GM23338 (cell line): ENCODE results near the gene SPATA9. TPM values are rescaled to one million over a fixed set of nuclear protein-coding genes. Genes with fewer than 3 reads are reported as not detected.

Experiments used
- ATAC-seq: fragments of 200-7000 bp; cut with Tn5 transposase; 3 replicates; pipeline ENCODE4 v1.9.1; 2020
- DNase-seq: peaks from one replicate; pipeline ENCODE4 v3.0.0-alpha.2; 2015; ENCODE audit warnings: low spot score
- H2AFZ ChIP-seq: fragments of 200-600 bp; sonication (generic); 2 replicates; pipeline ENCODE4 v1.8.0; 2016; ENCODE audit warnings: antibody characterized with exemption, mild to moderate bottlenecking, moderate library complexity
- H3F3A ChIP-seq: fragments of 200-600 bp; sonication (generic); replicated peaks from 2 replicates; pipeline ENCODE4 v1.8.0; 2017; ENCODE audit warnings: antibody characterized with exemption, mixed run types, low read depth
- H3K27ac ChIP-seq: fragments of 200-600 bp; sonication (generic); 2 replicates; pipeline ENCODE4 v1.6.1; 2016; ENCODE audit warnings: low read depth
- H3K27me3 ChIP-seq: fragments of 200-600 bp; sonication (generic); 2 replicates; pipeline ENCODE4 v1.8.0; 2016; ENCODE audit warnings: mild to moderate bottlenecking, mixed run types, moderate library complexity; ENCODE audit not compliant: insufficient read depth
- H3K36me3 ChIP-seq: fragments of 200-600 bp; sonication (generic); 2 replicates; pipeline ENCODE4 v1.8.0; 2016; ENCODE audit warnings: mild to moderate bottlenecking; ENCODE audit not compliant: insufficient read depth
- H3K4me1 ChIP-seq: fragments of 200-600 bp; sonication (generic); 2 replicates; pipeline ENCODE4 v1.8.0; 2016; ENCODE audit warnings: mild to moderate bottlenecking, moderate library complexity; ENCODE audit not compliant: insufficient read depth
- H3K4me2 ChIP-seq: fragments of 200-600 bp; sonication (generic); 2 replicates; pipeline ENCODE4 v1.7.1; 2017; ENCODE audit warnings: mixed run types
- H3K4me3 ChIP-seq: fragments of 200-600 bp; sonication (generic); 2 replicates; pipeline ENCODE4 v1.6.1; 2016; ENCODE audit warnings: mixed run types
- H3K79me2 ChIP-seq: fragments of 200-600 bp; sonication (generic); replicated peaks from 2 replicates; pipeline ENCODE4 v1.8.0; 2017; ENCODE audit warnings: mild to moderate bottlenecking; ENCODE audit not compliant: insufficient read depth
- H3K9me2 ChIP-seq: fragments of 200-600 bp; sonication (generic); 2 replicates; pipeline ENCODE4 v1.8.0; 2017; ENCODE audit not compliant: insufficient read depth
- H4K20me1 ChIP-seq: fragments of 200-600 bp; sonication (generic); replicated peaks from 2 replicates; pipeline ENCODE4 v1.8.0; 2017; ENCODE audit warnings: mild to moderate bottlenecking; ENCODE audit not compliant: insufficient read depth
- H3K27ac Mint-ChIP-seq: 2 replicates; pipeline ENCODE4 v1.8.0; 2020; ENCODE audit warnings: inconsistent platforms, mild to moderate bottlenecking, moderate library complexity, mixed read lengths
- H3K27me3 Mint-ChIP-seq: 3 replicates; pipeline ENCODE4 v1.8.0; 2022; ENCODE audit warnings: low read depth, mild to moderate bottlenecking, moderate library complexity, mixed read lengths, inconsistent platforms; ENCODE audit not compliant: insufficient read depth, poor library complexity
- H3K36me3 Mint-ChIP-seq: 3 replicates; pipeline ENCODE4 v1.8.0; 2021; ENCODE audit warnings: low read depth, mild to moderate bottlenecking, inconsistent platforms, moderate library complexity, mixed read lengths
- H3K4me1 Mint-ChIP-seq: 3 replicates; pipeline ENCODE4 v1.8.0; 2020; ENCODE audit warnings: mild to moderate bottlenecking, inconsistent platforms, mixed read lengths
- H3K4me3 Mint-ChIP-seq: 3 replicates; pipeline ENCODE4 v1.8.0; 2021; ENCODE audit warnings: moderate library complexity, mild to moderate bottlenecking, inconsistent platforms, mixed read lengths
- H3K9me3 Mint-ChIP-seq: 3 replicates; pipeline ENCODE4 v1.8.0; 2020; ENCODE audit warnings: moderate library complexity, mild to moderate bottlenecking, inconsistent platforms, mixed read lengths
- CREB1 ChIP-seq: fragments of 250-450 bp; sonication (Bioruptor Pico); IDR thresholded peaks from 2 replicates; pipeline ENCODE4 v1.5.0; 2020; ENCODE audit warnings: low read depth, mild to moderate bottlenecking, moderate library complexity
- CTCF ChIP-seq, 2 experiments: fragments of 200-600 bp in 1 of 2; sonication (generic) in 1 of 2; conservative IDR thresholded peaks; 2 replicates each; pipeline versions ENCODE4 v1.5.1 to v1.6.1; 2016 to 2017; ENCODE audit warnings: antibody characterized with exemption in 2 of 2, low read depth in 2 of 2, mild to moderate bottlenecking in 2 of 2, moderate library complexity in 1 of 2
- ETS1 ChIP-seq: IDR thresholded peaks from 2 replicates; pipeline ENCODE4 v1.6.1; 2016; ENCODE audit warnings: antibody characterized with exemption
- EZH2 ChIP-seq: fragments of 200-600 bp; sonication (generic); IDR thresholded peaks from one replicate; pipeline ENCODE4 v1.8.0; 2017; ENCODE audit warnings: antibody characterized with exemption, mild to moderate bottlenecking, low read depth; ENCODE audit not compliant: unreplicated experiment
- EZH2phosphoT487 ChIP-seq: fragments of 200-600 bp; sonication (generic); IDR thresholded peaks from one replicate; pipeline ENCODE4 v1.8.1; 2018; ENCODE audit warnings: antibody characterized with exemption; ENCODE audit not compliant: unreplicated experiment
- JUNB ChIP-seq: IDR thresholded peaks from one replicate; pipeline ENCODE4 v1.6.1; 2016; ENCODE audit warnings: antibody characterized with exemption; ENCODE audit not compliant: unreplicated experiment
- NANOG ChIP-seq: IDR thresholded peaks from 2 replicates; pipeline ENCODE4 v1.6.1; 2016; ENCODE audit warnings: antibody characterized with exemption, borderline replicate concordance
- POLR2AphosphoS5 ChIP-seq: IDR thresholded peaks from 2 replicates; pipeline ENCODE4 v1.6.1; 2016; ENCODE audit warnings: antibody characterized with exemption, low read depth
- REST ChIP-seq: IDR thresholded peaks from one replicate; pipeline ENCODE4 v1.6.1; 2018; ENCODE audit warnings: antibody characterized with exemption; ENCODE audit not compliant: unreplicated experiment
- STAT1 ChIP-seq: IDR thresholded peaks from one replicate; pipeline ENCODE4 v1.6.1; 2016; ENCODE audit warnings: antibody characterized with exemption; ENCODE audit not compliant: unreplicated experiment
- ZNF114 ChIP-seq: fragments of 250-450 bp; sonication (Bioruptor Pico); IDR thresholded peaks from 2 replicates; pipeline ENCODE4 v1.5.0; 2020; ENCODE audit warnings: mild to moderate bottlenecking, moderate library complexity
- ZNF331 ChIP-seq: fragments of 250-450 bp; sonication (Bioruptor Pico); IDR thresholded peaks from 2 replicates; pipeline ENCODE4 v1.5.0; 2020; ENCODE audit warnings: low read depth, mild to moderate bottlenecking, moderate library complexity
- ZNF462 ChIP-seq: fragments of 250-450 bp; sonication (Bioruptor Pico); IDR thresholded peaks from 2 replicates; pipeline ENCODE4 v1.5.0; 2020; ENCODE audit warnings: mild to moderate bottlenecking, moderate library complexity
- polyA plus RNA-seq: library from polyadenylated mRNA; unstranded; fragments of >200 nt; fragmentation: Nextera tagmentation; extraction: Ambion mirVana; gene quantifications from 2 replicates; pipeline ENCODE4 v1.2.1, GENCODE V29; 2016
- total RNA-seq: library from RNA; depleted of rRNA; stranded (reverse); fragments of >200 nt; shearing (Covaris generic); gene quantifications from 2 replicates; pipeline ENCODE4 v1.2.3, GENCODE V29; 2014

The SPATA9 gene
- total and polyA plus RNA-seq, 2 experiments from 2014 or later, result not detected

- Mint-ChIP-seq H3K27ac (no peak overlapping the region), H3K4me1 (peaks cover 62% of the 10 kb centered on the region), H3K27me3 (peaks cover 9% of the 10 kb centered on the region), H3K9me3 (no peaks in the 10 kb centered on the region), H3K4me3 (no peak overlapping the region), H3K36me3 (no peaks in the 10 kb centered on the region)
- no peak overlapping the region for H3K27ac ChIP-seq
- peaks cover 37% of the 10 kb centered on the region for H3K27me3 ChIP-seq
- H2AFZ ChIP-seq, result no peak overlapping the region
- no peaks in the 10 kb centered on the region for H3F3A ChIP-seq
- no peaks in the 10 kb centered on the region for H4K20me1 ChIP-seq
- TF ChIP-seq ETS1 (no peak), ZNF462 (no peak), NANOG (no peak), ZNF114 (CRISPR knock-in tag) (no peak), REST (no peak), CREB1 (CRISPR knock-in tag) (no peak), CTCF (conservative IDR thresholded peaks at IDR 0.05; ENCODE audit: low read depth in 2 of 2) (no peak), JUNB (no peak), ZNF331 (CRISPR knock-in tag) (no peak), STAT1 (no peak), EZH2phosphoT487 (no peak), EZH2 (no peak), POLR2AphosphoS5 (no peak)
- H3K4me3 ChIP-seq, result no peak overlapping the region
- ATAC-seq, result no peak
- H3K4me1 ChIP-seq, result peaks cover 36% of the 10 kb centered on the region
- no peak overlapping the region for H3K4me2 ChIP-seq
- H3K36me3 ChIP-seq, result no peaks in the 10 kb centered on the region
- no peaks in the 10 kb centered on the region for H3K9me2 ChIP-seq
- DNase-seq, result no peak
- H3K79me2 ChIP-seq, result no peaks in the 10 kb centered on the region
Observed at GRCh38 chr5:95725937-95726810, 43.4 kb upstream of the SPATA9 start.
